GM12875 (cell line): ENCODE measurements around the gene SPRR1A.

Experiments
- H3K4me3 ChIP-seq: one replicate; pipeline ENCODE4 v1.5.1; 2011; ENCODE audit warnings: low read depth, low read length, control low read depth
- CTCF ChIP-seq: IDR thresholded peaks from 2 replicates; pipeline ENCODE4 v1.5.1; 2011; ENCODE audit warnings: low read depth, mild to moderate bottlenecking, control low read depth, inconsistent platforms, low read length, moderate library complexity, borderline replicate concordance; ENCODE audit not compliant: insufficient read depth

The SPRR1A gene

GRCh38 chr1:152953761-152954160 lies 30.1 kb upstream of the SPRR1A start:
- no peak for TF ChIP-seq CTCF
- no peak overlapping the region for H3K4me3 ChIP-seq

GRCh38 chr1:152954436-152954835 lies 29.4 kb upstream of the SPRR1A start:
- no peak for TF ChIP-seq CTCF

DNA sequence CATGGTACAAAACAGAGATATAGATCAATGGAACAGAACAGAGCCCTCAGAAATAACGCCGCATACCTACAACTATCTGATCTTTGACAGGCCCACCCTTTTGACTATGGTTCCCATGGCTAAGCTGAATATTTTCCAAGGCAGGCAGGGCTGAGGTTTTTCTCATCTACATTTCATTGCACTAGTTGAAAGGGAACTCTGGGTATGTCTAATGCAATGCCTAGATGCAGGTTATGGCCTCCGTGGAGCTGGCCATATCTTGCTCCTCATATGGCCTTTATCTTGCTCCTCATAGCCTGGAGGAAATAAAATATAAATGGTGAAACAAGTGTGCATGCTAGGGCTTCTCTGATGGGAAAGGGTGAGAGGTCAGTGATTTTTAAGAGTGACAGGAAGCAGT lies 26.3 kb upstream of the SPRR1A start:
- no peak for TF ChIP-seq CTCF
- no peak overlapping the region for H3K4me3 ChIP-seq

More at GRCh38 chr1:152954436-152954835, 29.4 kb upstream of the SPRR1A start:
- no peak overlapping the region for H3K4me3 ChIP-seq

DNA sequence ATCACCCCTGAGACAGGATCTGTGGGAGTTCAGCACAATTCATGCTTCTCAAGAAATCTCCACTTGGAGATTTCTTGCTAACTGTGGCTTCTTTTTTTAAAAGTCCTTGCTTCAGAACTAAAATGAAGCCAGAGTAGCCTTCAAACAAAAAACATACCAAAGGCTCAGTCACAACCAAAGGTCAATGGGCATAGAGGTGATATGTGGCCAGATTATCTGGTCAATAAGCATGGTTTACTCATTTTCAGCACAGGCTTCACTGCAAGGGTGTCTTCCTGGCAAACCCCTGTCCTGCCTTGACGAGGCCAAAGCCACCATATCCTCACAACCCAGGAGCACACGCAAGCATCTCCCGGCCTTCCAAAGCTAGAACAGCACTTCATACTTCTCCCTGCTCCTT lies 24.6 kb upstream of the SPRR1A start:
- no peak for TF ChIP-seq CTCF
- H3K4me3 ChIP-seq: no peak overlapping the region

DNA sequence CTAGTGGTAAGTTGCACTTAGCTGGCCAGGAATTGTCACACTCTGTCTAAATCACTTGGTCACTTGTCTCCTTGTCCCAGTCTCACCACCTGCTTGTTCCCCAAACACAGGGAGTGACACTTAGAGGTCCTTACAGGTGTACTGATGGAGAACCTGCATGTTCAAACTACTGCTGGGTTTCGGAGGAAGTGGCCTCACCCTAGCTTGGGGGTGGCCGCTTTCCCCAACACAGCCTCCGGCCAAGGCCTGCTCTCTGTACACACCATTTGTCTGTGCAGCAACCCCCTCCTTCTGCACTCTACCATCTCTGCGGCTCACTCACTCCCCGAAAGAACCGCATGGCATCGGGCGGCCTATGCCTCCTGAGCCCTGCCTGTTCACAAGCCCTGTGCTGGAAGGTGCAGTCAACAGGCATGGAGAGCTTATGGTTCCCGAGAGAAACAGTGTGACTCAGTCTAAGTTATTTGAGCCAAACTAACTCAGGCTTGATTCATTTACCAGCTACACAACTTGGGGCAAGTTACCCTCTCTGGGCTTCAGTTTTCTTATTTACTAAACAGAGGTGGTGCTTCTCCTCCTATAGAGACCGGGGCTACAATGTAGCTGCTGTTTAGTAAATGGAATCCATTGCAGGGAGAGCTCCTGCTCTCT lies 24.0 kb upstream of the SPRR1A start:
- TF ChIP-seq CTCF: no peak

DNA sequence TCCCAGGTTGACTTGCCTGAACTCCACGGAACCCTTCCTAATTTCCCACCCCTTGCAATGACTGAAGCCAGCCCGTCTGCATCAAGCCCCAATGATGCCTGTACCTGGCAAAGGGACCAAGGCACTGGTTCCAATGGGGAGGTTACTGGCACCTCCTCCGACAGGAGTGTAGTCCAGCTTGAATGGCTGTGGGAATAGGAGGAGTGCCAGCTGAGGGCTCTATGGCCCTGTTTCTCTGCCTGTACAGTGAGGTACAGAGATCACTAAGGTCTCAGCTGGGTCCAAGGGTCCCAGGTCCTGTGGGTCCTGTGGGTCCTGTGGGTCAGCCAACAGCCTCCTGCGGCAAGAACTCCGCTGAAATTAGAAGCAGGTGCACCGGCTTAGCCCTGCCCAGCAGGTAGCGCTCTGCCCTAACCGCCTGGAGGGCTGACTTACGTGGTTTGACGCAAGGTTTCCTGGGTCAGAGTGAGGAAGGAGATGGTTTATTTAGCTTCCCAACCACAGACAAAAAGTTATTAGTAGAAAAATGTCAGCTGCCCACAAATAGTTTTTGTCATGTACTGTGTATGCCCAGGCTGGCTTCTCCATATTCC lies 23.3 kb upstream of the SPRR1A start:
- peak; percentile 69 for TF ChIP-seq CTCF
- H3K4me3 ChIP-seq: no peak overlapping the region

More for the DNA sequence above, 24.0 kb upstream of the SPRR1A start:
- H3K4me3 ChIP-seq: no peak overlapping the region
